Amygdala (tissue), 56 donors: ENCODE results near the gene DEFB118.
"Not testable (repeated sequence)": the region's sequence is repeated elsewhere in the genome, so short reads cannot be mapped to it uniquely, and the experiment has no call there.

Experiments used
- DNase-seq, 56 donors: peaks; one replicate each; lab custom pipeline; 2025; lab: John Stamatoyannopoulos, UW

Gene DEFB118

DNA sequence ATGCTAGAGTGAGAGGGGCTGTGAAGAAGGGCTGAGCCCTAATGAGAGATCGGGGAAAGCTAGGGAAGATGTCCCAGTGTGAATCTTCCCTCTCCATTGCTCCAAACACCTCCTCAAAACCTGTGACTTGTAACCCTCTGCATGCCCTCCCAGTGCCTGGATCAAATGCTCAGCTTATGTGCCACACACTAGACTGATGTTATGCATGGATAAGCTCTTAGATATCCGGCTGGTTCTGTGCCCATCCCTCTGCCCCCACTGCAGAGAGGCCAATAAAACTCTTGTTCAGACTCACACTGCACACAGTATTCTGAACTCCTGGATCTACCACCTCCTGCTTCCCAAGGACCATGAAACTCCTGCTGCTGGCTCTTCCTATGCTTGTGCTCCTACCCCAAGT is at the start of gene DEFB118:
Gene DEFB118 (plus strand): TSS at position 301 of the 400 bp plus-strand sequence. CDS start 50 bp downstream, at position 351.
- no peak for DNase-seq

DNA sequence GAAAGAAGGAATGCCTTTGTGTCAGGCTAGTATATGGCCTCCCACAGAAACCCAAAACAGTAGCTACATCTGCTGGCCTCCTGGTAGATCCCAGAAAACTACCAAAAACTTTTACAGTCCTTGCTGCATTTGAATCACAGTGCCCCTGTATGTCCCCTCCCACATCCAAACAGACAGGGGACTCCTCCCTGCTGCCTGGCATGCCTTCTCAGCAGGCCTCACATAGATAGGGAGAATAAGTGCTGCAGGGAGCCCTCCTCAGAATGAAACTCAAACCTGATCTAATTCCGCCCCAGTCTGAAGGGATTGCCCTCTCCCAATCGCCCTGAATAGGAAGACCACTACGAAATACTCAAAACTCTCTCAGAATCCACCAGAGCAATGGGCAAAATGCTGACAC is 45.9 kb upstream of the DEFB118 start:
- DNase-seq: no peak

- no peak for DNase-seq
Observed at GRCh38 chr20:31330893-31331292, 37.5 kb upstream of the DEFB118 start.

- DNase-seq: no peak
Observed at GRCh38 chr20:31341470-31341869, 26.9 kb upstream of the DEFB118 start.

- DNase-seq: no peak
Observed at GRCh38 chr20:31355981-31356380, 12.4 kb upstream of the DEFB118 start.

GRCh38 chr20:31363295-31363694 is 5.1 kb upstream of the DEFB118 start:
- no peak for DNase-seq

- not testable (repeated sequence) for DNase-seq
Observed at GRCh38 chr20:31364272-31364671, 4.1 kb upstream of the DEFB118 start.

DNA sequence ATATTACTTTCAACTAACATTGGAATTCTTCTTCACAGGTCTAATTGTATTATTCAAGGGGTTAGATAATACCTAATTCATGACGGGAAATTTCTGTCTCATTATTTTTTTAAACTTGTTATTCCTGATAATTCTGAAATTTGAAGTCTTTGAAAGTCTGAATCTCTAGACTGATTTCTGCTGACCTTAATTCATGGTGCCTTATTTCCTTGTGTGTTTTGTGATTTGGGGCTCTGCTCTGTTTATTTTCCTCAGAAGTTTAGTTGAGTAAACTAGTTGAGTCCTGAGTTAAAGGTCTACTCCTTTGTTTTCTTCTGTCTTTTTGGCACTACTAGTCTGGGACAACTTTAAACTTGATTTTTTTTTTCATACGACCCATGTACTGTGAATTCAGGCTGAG is 5.9 kb downstream of the DEFB118 start:
- DNase-seq: no peak

DNA sequence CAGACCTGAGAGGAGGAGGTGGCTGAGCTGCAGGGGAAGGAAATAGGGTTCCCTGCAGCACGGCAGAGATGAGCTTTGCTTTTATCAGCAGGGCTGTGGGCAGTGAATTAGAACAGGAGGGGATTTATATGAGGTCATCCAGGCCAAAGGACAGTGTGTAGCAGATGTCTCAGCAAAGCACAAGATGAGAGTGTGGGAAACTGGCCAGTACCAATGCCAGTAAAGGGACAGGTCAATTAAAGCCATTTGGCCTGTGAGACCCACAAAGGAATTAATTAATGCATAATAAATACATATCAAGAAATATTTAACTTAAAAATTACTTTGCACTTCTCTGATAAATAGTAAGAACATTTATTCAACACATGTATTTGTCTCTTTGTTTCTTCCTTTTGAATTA is 22.1 kb downstream of the DEFB118 start, which contains the start of gene DEFB119:
Gene DEFB119 (minus strand): TSS at position 101 of the 400 bp plus-strand sequence. CDS start 107 bp downstream, outside the sequence.
- DNase-seq: no peak

DNA sequence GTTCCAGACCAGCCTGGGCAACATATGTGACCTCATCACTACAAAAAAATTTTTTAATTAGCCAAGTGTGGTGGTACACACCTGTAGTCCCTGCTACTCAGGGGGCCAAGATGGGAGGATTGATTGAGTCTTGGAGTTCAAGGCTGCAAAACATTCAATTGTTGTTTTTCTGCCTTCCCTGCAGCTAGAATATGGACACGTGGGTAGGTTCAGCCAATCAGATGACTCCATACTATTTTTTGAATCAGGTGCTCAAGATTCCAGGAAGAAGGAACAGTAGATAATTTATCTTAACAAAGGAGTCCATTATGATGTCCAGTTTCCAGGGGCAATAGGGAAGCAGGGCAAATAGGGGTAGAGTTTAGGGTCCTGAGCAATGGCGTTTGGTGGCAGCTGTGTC is 24.4 kb downstream of the DEFB118 start:
- no peak for DNase-seq

- no peak for DNase-seq
Observed at GRCh38 chr20:31394900-31395299, 26.5 kb downstream of the DEFB118 start.

GRCh38 chr20:31403886-31404285 is 35.5 kb downstream of the DEFB118 start:
- no peak for DNase-seq

DNA sequence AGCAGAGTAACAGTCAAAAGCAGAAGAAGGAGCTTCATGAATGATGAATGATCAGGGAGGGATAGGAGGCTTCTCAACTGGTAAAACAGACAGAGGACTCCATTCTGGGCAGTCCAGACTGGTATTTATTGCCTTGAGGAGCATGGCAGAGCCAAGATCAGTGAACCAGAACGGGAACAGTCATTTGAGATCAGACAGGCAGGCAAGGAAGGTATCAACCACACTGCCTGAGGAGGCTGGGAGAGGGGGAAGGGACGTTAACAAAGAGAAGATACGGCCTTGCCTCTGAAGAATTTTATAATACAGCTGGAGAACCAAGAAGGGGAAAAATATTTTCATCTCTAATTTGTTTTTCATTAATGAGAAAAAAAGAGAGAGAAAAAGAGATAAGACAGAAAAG is 37.7 kb downstream of the DEFB118 start, which contains the start of gene DEFB121:
Gene DEFB121 (minus strand): TSS at position 101 of the 400 bp plus-strand sequence. CDS start 63 bp downstream, at position 38.
- no peak for DNase-seq

- no peak for DNase-seq
Observed at GRCh38 chr20:31410011-31410410, 41.6 kb downstream of the DEFB118 start.

DNA sequence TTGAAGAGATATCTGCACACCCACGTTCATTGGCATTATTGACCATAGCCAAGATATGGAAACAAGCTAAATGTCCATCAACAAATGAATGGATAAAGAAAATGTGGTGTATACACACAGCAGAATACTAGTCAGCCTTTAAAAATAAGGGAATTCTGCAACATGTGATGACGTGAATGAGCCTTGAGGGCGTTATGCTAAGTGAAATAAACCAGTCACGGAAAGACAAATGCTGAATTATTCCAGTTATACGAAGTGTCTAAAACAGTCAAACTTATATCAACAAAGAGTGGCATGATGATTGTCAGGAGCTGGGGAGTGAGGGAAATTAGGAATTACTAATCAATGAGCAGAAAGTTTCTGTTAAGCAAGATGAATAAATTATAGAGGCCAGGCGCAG is 46.0 kb downstream of the DEFB118 start:
- no peak for DNase-seq

GRCh38 chr20:31415653-31416052 is 47.3 kb downstream of the DEFB118 start:
- DNase-seq: no peak

- no peak for DNase-seq
Observed at GRCh38 chr20:31418307-31418706, 49.9 kb downstream of the DEFB118 start.
